ENCODE measurements around the gene ACY1.
"Not testable (repeated sequence)": the region's sequence is repeated elsewhere in the genome, so short reads cannot be mapped to it uniquely, and the experiment has no call there.

Gene ACY1

DNA sequence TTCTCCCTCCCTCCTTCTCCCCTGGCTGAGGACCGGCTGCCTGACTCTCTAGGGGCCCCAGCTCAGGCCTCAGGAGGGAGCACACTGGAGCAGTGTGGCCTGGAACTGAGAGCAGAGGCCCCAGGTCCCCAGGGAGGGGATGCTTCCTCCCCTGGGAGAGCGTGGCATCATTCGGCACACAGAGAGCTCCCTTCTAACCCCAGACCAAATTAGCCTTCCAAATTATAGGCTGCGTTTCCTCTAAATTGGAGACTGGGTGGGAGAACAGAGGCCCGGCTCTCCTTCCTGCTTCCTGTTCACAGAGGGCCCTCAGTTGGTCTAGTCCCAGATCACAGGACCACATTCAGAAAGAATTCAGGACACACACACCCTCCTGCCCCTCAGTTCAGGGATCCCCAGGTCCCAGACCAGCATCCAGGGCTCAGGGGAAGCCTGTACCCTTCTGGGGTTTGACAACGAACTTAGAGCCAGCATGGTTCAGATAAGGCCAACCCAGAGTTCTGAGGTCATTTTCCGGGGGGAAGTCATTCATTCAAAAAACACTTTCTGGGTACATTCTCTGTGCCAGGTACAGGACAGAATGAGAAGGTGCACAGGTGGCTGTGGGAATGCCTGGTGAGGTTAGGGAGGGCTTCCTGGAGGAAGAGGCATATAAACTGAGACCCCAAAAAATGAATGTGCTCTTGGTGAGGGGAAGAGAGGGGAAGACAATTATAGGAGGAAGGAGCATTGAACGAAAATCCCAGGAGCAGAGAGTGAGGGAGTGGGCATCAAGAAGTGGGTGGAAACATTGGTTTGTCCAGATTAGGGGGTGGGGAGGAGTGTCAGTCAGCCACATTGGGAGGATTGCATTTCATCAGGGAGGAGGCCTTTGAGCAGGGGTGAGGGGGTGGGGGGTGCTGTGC is 40.8 kb downstream of the ACY1 start:
- no peak for DNase-seq (ENCODE audit: low read depth in 1 of 2, low spot score in 1 of 2)

DNA sequence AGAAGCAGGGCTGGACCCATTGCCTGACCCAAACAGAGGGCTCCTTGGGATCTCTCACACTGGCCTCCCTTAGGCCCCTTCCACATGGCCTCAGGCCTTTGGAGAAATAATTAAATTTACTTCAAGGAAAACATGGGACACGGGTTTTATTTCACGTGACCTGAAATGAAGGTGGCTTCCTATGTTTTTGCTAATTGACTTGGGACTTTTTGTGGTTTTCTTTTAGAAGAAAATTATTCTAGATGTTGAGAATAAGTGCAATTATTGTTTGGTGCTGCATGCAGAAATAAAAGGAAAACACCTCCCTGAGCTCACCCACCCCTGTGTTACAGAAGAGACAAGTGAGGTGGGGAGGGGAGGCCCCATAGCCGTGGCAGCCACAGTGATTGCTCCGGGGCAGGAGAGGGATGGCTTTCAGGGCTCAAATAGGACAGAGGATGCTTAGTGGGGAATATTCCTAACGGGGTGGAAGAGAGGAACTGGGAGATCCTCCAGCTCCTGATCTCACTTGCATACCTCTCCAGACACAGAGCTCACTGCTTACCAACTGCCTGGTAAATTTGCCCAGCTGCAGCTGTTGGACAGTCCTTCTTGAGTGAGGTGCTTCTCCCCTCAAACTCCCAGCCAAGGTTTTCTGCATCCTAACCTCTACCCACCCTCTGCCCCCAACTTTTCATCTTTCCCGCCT is 41.6 kb downstream of the ACY1 start:
- no peak for DNase-seq (ENCODE audit: low read depth in 1 of 2, low spot score in 1 of 2)

DNA sequence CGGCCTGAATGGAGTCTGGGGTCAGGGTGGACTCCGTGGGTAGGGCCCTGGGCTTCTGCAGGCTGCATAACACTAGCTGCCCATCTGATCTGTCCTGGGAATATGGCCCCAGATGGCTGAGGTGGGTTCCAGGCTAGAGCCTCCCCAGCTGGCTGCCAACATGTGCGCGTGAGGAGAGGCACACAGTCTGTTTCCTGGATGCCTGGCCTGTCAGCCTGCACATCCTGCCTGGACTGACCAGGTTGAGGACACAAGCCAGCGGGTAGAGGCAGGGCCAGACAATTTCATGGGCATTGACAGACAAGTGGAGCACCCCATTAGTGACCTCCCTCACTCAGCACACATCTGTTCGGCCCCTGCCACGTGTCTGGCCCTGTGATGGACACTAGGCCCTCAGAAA is 42.1 kb downstream of the ACY1 start:
- DNase-seq (ENCODE audit: low read depth in 1 of 2, low spot score in 1 of 2) = no peak

DNA sequence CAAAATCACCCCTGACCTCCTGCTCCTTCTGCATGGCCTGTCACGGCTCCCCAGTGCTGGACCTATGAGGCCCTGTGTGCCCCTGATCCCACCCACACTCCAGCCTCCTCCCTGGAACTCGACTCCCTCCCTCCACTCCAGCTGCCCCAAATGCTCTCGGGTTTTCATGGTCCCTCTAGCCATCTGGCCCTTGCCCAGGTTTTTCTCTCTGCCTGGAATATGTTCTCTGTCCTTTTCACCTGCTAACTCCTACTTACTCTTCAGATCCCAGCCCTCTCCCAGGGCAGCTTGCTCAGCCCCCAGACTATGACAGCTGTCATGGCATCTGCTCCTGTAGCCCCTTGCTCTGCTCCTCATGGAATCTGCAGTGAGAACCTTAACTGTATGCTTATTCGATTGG is 42.7 kb downstream of the ACY1 start:
- DNase-seq (ENCODE audit: low read depth in 1 of 2, low spot score in 1 of 2) = no peak

DNA sequence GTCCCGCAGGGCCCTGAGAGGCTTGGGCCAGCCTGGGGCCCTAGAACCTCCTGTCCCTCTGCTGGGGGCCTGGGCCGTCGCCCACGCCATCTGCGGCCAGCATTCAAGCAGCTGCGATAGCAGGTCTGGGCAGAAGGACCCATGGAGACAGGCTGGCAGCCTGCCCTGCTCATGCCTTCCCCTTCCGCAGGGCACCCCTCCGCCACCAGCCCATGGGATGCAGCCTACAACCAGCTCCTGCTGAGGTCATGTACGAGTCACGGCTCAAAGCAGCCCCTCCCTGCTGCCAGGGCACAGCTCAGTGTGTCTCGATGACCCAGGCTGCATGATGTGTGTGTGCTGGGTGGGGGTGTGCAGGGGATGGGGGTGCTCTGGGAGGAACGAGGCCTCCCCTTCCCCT is 45.2 kb downstream of the ACY1 start:
- DNase-seq (ENCODE audit: low read depth in 1 of 2, low spot score in 1 of 2) = no peak

DNA sequence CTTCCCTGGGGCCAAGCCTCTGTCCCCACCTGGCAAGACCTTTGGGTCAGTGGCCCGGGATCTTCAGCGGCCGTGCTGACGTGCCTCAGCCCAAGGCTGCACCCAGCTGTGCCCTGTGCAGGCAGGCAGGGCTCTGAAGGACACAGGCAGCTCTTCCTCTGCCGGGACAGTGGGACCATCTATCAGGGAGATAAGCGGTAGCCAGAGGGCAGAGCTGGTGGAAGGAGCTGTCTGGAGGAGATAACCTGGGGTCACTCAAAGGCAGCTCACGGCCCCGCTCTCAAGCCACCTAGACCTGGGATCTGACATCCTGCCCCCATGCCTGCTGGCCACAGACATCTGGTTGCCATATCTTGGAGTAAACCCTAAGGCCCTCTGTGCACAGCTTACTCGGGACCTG is 45.7 kb downstream of the ACY1 start:
- no peak for DNase-seq (ENCODE audit: low read depth in 1 of 2, low spot score in 1 of 2)

DNA sequence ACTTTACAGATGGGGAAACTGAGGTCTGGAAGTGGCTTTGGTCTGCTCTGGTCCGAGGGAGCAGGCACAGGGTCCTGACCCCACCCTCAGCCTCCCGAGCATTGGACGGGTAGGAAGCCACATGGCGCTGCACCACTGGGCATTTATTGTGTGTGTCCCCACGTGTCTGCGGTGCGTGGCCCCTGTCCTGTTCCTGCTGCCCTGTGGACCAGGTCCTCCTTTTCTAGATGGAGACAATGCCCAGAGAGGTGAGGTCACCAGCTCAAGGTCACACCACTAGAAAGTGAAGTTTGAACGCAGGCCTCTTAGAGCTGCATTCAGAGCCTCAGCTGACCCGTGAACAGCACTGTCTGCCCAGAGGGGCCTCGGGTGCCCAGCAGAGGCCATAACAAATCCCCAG is 46.2 kb downstream of the ACY1 start:
- no peak for DNase-seq (ENCODE audit: low read depth in 1 of 2, low spot score in 1 of 2)

DNA sequence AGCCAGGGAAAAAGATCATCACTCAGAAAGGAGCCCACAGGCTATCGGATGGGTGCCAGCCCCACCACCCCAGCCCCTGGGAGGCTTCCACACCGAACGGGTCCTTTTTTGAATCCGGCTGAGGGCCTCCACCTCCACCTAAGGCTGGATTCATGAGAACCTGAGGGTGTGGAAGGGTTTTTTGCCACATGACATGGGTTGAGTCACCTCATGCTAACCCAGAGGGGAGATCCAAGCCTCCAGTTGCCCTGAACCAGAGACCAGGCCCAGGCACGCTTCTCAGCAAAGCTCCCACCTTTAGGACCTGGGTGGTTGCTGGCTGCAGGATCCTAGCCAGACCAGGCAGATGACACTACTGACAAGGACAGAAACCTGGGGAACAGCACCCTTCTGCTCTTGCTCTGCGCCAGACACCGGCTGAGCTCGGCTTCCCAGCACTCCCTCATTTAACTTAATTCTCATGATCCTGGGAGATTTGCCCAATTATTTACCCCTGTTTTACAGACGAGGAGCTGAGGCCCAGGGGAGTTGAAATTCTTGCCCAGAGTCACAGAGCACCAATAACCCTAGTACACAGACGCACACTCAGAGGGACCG is 47.5 kb downstream of the ACY1 start:
- no peak for DNase-seq (ENCODE audit: low read depth in 1 of 2, low spot score in 1 of 2)

DNA sequence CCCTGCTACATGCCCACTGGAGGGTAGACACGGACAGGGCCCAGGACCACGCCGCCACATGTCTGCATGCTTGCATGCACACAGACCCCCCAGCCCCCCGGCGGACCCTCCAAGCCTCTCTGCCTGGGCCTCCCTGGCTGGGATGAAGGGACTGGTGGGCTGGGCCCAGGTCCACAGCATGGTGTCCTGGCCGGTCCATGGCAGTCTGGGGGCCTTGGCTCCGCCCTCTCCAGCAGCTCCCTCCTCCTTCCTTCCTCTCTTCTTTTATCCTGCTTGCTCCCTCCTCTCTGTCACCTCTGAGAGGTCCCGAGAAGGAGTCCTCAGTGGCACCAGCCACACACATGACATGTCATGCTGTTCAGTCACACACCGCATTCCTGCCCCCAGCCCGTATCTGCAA is 48.6 kb downstream of the ACY1 start:
- DNase-seq (ENCODE audit: low read depth in 1 of 2, low spot score in 1 of 2) = no peak

DNA sequence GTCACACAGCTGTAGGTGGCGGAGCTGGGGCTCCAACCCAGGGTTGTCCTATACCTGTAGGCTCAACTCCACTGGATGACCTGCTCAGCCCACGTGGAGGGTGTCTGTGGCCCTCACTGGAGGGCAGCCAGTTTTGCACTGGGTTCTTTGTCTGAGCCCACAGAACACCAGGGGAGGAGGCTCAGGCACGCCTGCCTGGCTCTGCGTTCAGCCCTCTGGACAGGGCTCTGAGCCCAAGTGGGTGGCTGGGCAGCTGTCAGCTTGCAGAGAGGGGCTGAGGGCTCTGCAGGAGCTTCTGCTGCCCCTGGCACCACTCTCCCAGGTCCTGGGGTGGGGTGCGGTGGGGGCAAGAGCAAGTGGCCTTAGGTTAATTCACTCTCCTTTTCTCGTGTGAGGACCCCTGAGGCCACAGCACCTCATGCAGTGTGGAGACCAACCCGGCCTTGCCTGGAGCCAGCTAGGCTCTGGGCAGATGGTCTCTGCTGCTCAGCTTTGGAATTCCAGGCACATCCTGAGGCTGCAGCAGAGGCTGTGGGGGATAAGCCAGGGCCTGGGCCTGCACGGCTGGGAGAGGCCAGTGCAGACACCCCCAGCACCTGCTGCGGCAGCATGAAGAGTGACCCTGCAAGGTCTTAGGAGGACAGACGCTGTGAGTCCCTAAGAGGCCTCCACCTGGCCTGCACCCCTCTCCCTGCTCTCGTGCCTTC is 49.5 kb downstream of the ACY1 start:
- no peak for DNase-seq (ENCODE audit: low read depth in 1 of 2, low spot score in 1 of 2)

DNA sequence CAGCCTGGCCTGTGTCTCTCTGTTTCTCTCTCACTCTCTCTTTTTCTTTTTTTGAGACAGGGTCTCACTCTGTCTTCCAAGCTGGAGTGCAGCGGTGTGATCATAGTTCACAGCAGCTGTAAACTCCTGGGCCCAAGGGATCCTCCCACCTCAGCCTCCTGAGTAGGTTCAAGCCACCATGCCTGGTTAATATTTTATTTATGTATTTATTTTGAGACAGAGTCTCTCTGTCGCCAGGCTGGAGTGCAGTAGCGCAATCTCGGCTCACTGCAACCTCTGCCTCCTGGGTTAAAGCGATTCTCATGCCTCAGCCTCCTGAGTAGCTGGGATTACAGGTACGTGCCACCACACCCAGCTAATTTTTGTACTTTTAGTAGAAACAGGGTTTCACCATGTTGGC is 50.4 kb downstream of the ACY1 start:
- DNase-seq (ENCODE audit: low read depth in 1 of 2, low spot score in 1 of 2) = not testable (repeated sequence)

DNA sequence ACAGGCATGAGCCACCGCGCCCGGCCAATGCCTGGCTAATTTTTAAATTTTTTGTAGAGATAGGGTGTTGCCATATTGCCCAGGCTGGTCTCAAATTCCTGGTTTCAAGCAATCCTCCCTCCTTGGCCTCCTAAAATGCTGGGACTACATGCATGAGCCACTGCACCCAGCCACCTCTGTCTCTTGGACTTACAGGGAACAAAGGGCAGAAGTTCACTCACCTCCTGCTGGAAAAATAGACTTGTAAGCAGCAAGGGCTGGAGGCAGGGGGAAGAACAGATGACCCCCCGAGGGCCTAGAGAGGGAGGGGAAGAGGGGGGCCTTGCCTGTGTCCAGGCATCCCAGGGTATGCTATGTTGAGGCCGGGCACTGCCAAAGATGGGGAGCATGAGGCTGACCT is 50.9 kb downstream of the ACY1 start:
- no peak for DNase-seq (ENCODE audit: low read depth in 1 of 2, low spot score in 1 of 2)

DNA sequence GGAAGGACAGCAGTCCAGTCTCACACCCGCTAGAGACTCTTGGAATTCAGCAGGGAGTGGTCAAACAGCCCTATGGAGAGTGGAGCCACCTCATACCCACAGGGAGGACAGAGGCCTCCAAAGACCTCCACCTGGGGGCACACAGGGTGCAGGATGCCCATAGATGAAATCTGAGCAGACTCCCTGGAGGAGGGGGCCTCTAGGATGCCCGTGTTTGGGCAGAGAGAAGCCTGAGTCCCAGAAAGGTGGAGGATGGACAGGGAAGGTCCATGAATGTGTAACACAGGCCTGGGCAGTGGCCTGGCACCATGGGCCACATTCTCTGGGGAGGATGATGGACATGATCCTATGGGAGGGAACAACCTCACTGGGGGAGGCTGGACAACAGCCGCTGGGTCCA is 51.3 kb downstream of the ACY1 start:
- no peak for DNase-seq (ENCODE audit: low read depth in 1 of 2, low spot score in 1 of 2)

DNA sequence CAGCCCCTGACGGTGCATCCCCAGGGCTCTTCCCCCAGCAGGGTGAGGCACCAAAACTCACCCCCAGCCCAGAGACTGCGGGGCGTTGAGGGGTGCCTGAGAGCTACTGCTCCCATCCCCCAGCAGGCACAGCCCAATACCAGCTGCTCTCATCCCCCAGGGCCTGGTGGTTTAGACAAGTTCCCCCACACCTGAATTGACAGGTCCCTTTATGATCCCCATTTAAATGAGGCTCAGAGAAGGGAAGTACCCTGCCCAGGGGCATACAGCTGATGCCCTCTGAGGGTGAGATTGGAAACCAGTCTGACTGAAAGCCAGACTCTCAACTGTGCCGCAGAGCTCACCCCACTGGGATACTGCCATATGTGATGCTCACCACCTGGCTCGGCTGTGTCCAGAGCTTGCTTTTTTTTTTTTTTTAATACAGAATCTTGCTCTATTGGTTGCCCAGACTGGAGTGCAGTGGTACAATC is 52.9 kb downstream of the ACY1 start:
- DNase-seq (ENCODE audit: low read depth in 1 of 2, low spot score in 1 of 2) = no peak

DNA sequence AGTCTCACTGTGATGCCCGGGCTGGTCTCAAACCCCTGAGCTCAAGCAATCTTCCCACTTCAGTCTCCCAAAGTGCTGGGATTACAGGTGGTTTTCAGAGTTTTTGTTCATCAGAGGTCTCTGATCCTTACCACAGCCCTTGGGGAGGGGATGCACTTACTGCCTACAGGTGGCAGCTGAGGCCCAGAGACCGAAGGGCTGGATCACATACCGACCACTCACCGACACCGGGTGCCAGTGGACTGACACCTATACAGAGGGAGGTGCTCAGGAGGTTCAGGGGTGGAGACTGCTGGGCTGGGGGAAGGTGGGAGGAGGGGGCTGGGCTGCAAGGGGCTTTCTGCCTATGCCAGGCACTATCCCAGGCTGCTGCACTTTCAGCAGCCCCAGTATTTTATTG is 53.5 kb downstream of the ACY1 start:
- no peak for DNase-seq (ENCODE audit: low read depth in 1 of 2, low spot score in 1 of 2)

DNA sequence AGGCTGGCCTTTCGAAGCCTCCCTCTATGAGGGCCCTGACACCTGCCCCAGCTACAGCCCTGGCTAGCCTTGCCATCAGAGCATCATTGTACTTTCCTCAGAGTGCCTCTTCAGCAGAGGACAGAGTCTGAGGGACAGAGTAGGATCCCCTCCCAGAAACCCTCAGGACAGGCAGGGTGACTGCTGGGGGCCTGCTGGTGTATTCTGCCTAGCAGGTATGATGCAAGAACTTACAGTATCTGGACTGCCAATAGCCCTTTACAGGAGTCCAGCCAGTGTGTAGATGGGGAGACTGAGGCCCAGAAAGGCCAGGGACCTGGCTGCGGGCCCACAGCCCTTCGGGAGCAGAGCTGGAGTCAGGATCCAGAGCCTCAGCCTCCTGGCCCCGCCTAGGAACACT is 54.0 kb downstream of the ACY1 start:
- no peak for DNase-seq (ENCODE audit: low read depth in 1 of 2, low spot score in 1 of 2)

DNA sequence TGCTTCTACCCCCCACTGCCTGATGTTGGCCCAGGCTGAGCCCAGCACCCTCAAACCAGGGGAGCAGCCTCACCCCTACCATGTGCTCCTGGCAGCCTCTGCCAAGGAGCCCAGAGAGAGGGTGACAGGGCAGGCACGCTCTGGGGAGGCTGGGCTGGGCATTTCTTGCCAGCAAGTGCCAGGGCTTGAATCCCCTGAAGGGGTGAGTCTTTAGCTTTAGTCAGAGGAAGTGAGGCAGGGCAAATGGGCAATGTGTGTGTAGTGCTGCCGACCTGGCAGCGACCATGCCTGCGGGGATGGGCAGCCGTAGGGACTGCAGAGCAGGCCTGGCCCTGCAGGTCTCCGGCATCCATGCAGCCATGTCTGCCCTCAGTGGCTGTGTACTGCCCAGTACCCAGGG is 54.9 kb downstream of the ACY1 start:
- no peak for DNase-seq (ENCODE audit: low read depth in 1 of 2, low spot score in 1 of 2)

Measured in activated T-helper 1 cell treated with anti-CD3 and anti-CD28 coated beads, Interleukin-2, amount 50 U/mL, for 16 hours (primary cell).